HL-60 (cell line): ENCODE data around the gene TIMM29.

Experiments used
- DNase-seq, 2 experiments: peaks; one replicate each; pipeline ENCODE4 v3.0.0-alpha.2; 2010 to 2020; ENCODE audit warnings: low read depth in 1 of 2, low spot score in 1 of 2
- H3K27ac ChIP-seq: fragments of 250-450 bp; sonication (Bioruptor Pico); replicated peaks from 2 replicates; pipeline ENCODE4 v1.5.1; 2020; ENCODE audit warnings: mild to moderate bottlenecking, moderate library complexity
- H3K27me3 ChIP-seq: fragments of 250-450 bp; sonication (Bioruptor Pico); 2 replicates; pipeline ENCODE4 v1.5.1; 2021; ENCODE audit warnings: mild to moderate bottlenecking, moderate library complexity; ENCODE audit not compliant: insufficient read depth, poor library complexity, severe bottlenecking
- H3K4me3 ChIP-seq: replicated peaks from 2 replicates; pipeline ENCODE4 v1.5.1; 2011; ENCODE audit warnings: mild to moderate bottlenecking, control low read depth, low read length; ENCODE audit not compliant: insufficient read depth
- CTCF ChIP-seq: IDR thresholded peaks from one replicate; pipeline ENCODE4 v1.5.1; 2011; ENCODE audit warnings: low read length, control low read depth, inconsistent platforms; ENCODE audit not compliant: insufficient read depth
- GABPA ChIP-seq: IDR thresholded peaks from 2 replicates; pipeline ENCODE4 v1.6.1; 2012; ENCODE audit warnings: low read depth
- POLR2AphosphoS5 ChIP-seq: IDR thresholded peaks from 2 replicates; pipeline ENCODE4 v1.6.1; 2012; ENCODE audit warnings: low read depth
- REST ChIP-seq: IDR thresholded peaks from 2 replicates; pipeline ENCODE4 v1.6.1; 2012; ENCODE audit warnings: low read depth; ENCODE audit not compliant: insufficient replicate concordance
- SPI1 ChIP-seq: IDR thresholded peaks from 2 replicates; pipeline ENCODE4 v1.6.1; 2012; ENCODE audit warnings: low read depth, mild to moderate bottlenecking, borderline replicate concordance

Gene TIMM29

GRCh38 chr19:10888421-10888866 lies 40.2 kb upstream of the TIMM29 start:
- DNase-seq = no peak
- Histone ChIP-seq H3K4me3 (no peak overlapping the region), H3K27ac (no peak overlapping the region), H3K27me3 (no peaks in the 10 kb centered on the region)
- no peak for TF ChIP-seq SPI1
- TF ChIP-seq POLR2AphosphoS5 = no peak
- TF ChIP-seq GABPA = no peak
- no peak for TF ChIP-seq REST
- no peak for TF ChIP-seq CTCF

GRCh38 chr19:10889880-10890279 lies 38.7 kb upstream of the TIMM29 start:
- Histone ChIP-seq H3K27ac (no peak overlapping the region), H3K4me3 (no peak overlapping the region), H3K27me3 (no peaks in the 10 kb centered on the region)
- TF ChIP-seq GABPA = no peak
- TF ChIP-seq REST = no peak
- TF ChIP-seq CTCF = no peak
- TF ChIP-seq POLR2AphosphoS5 = no peak
- no peak for TF ChIP-seq SPI1
- no peak for DNase-seq

GRCh38 chr19:10891405-10892086 lies 37.1 kb upstream of the TIMM29 start:
- DNase-seq = no peak
- Histone ChIP-seq H3K4me3 (no peak overlapping the region), H3K27me3 (no peaks in the 10 kb centered on the region), H3K27ac (no peak overlapping the region)
- TF ChIP-seq GABPA (no peak), CTCF (no peak), REST (no peak), SPI1 (no peak), POLR2AphosphoS5 (no peak)
